HepG2 (cell line): ENCODE results near the gene TMEM14B. TPM values are rescaled to one million over a fixed set of nuclear protein-coding genes. Genes with fewer than 3 reads are reported as not detected.
A peak's percentile ranks its signal among the peaks of the same experiment; 100 is the strongest.

Experiments used
- ELF1 ChIP-seq: sonication (generic); formaldehyde crosslinking; IDR thresholded peaks from 2 replicates; pipeline ENCODE4 v1.4.0; 2020; ENCODE audit warnings: missing genetic modification reagents
- IKZF4 ChIP-seq: sonication (generic); formaldehyde crosslinking; IDR thresholded peaks from 2 replicates; pipeline ENCODE4 v1.5.1; 2020; ENCODE audit warnings: borderline replicate concordance, mild to moderate bottlenecking, low read depth, missing genetic modification reagents; ENCODE audit errors: not compliant biosample characterization
- KMT2A ChIP-seq: sonication (generic); formaldehyde crosslinking; IDR thresholded peaks from 2 replicates; pipeline ENCODE4 v1.4.0; 2020; ENCODE audit warnings: missing genetic modification reagents
- NFATC3 ChIP-seq: sonication (generic); formaldehyde crosslinking; IDR thresholded peaks from 2 replicates; pipeline ENCODE4 v1.5.1; 2020; ENCODE audit warnings: mild to moderate bottlenecking, missing genetic modification reagents
- PHF20 ChIP-seq: sonication (generic); formaldehyde crosslinking; IDR thresholded peaks from 2 replicates; pipeline ENCODE4 v1.5.0; 2020; ENCODE audit warnings: mild to moderate bottlenecking, missing genetic modification reagents
- TBP ChIP-seq: sonication (generic); formaldehyde crosslinking; IDR thresholded peaks from 2 replicates; pipeline ENCODE4 v1.5.0; 2020; ENCODE audit warnings: missing genetic modification reagents
- ZBTB7B ChIP-seq: sonication (generic); formaldehyde crosslinking; IDR thresholded peaks from 2 replicates; pipeline ENCODE4 v1.4.0; 2020; ENCODE audit warnings: missing genetic modification reagents
- ZNF160 ChIP-seq: sonication (generic); formaldehyde crosslinking; IDR thresholded peaks from 2 replicates; pipeline ENCODE4 v1.8.0; 2022; ENCODE audit warnings: mild to moderate bottlenecking, inconsistent platforms, missing genetic modification reagents
- polyA plus RNA-seq, 8 experiments: library from polyadenylated mRNA; depleted of rRNA in 3 of 8; stranded (reverse) in 7 of 8; unstranded in 1 of 8; fragments of >200 nt; fragmentation: Illumina TruSeq in 4 of 8; extraction: Trizol in 4 of 8; gene quantifications; 2 replicates each; pipeline versions ENCODE4 v1.2.1 to v1.2.3, GENCODE V29; 2011 to 2016; ENCODE audit warnings: low read depth in 4 of 8, missing spikeins in 1 of 8, mixed read lengths in 1 of 8; ENCODE audit not compliant: insufficient read depth in 1 of 8
- total RNA-seq, 5 experiments: library from RNA; depleted of rRNA; stranded (reverse); fragments of >200 nt; fragmentation: Illumina TruSeq; extraction: Trizol; gene quantifications; 2 replicates each; pipeline ENCODE4 v1.2.3, GENCODE V29; 2016; ENCODE audit warnings: low read depth in 1 of 5
- TF ChIP-seq, protein P1 (sequence below): sonication (generic); formaldehyde crosslinking; IDR thresholded peaks from 2 replicates; pipeline ENCODE4 v1.4.0; 2020; ENCODE audit warnings: missing genetic modification reagents, borderline replicate concordance
- TF ChIP-seq, protein P2 (sequence below): sonication (generic); formaldehyde crosslinking; IDR thresholded peaks from 2 replicates; pipeline ENCODE4 v1.4.0; 2020; ENCODE audit warnings: mild to moderate bottlenecking, missing genetic modification reagents
- TF ChIP-seq, protein P3 (sequence below): sonication (generic); formaldehyde crosslinking; IDR thresholded peaks from 2 replicates; pipeline ENCODE4 v1.4.0; 2020; ENCODE audit warnings: missing genetic modification reagents, borderline replicate concordance
- TF ChIP-seq, protein P4 (sequence below): sonication (generic); formaldehyde crosslinking; IDR thresholded peaks from 2 replicates; pipeline ENCODE4 v1.4.0; 2020; ENCODE audit warnings: missing genetic modification reagents
- TF ChIP-seq, protein P5 (sequence below): sonication (generic); formaldehyde crosslinking; IDR thresholded peaks from 2 replicates; pipeline ENCODE4 v1.4.0; 2020; ENCODE audit warnings: mild to moderate bottlenecking, missing genetic modification reagents

The TMEM14B gene
- total and polyA plus RNA-seq, 2 of the 13 experiments (the other 11 are each of a cell fraction or from before 2014, with no cell fraction given), result 133 to 200 TPM

DNA sequence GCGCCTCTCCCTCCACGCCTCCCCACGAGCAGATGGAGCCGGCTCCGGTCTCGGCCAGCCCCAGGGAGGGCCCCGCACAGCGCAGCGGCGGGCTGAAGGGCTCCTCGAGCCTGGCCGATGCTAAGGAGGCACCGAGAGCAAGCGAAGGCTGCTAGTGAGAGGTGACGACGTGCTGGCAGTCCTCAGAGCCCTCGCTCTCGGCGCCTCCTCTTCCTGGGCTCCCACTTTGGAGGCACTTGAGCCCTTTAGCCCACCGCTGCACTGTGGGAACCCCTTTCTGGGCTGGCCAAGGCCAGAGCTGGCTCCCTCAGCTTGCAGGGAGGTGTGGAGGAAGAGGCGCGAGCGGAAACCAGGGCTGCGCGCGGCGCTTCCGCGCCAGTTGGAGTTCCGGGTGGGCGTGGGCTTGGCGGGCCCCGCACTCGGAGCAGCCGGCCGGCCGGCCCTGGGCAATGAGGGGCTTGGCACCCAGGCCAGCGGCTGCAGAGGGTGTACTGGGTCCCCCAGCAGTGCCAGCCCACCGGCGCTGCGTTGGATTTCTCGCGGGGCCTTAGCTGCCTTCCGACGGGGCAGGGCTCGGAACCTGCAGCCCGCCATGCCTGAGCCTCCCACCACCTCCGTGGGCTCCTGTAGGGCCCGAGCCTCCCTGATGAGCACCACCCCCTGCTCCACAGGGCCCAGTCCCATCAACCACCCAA lies 27.2 kb upstream of the TMEM14B start (continued):
- TF ChIP-seq, protein P1, sequence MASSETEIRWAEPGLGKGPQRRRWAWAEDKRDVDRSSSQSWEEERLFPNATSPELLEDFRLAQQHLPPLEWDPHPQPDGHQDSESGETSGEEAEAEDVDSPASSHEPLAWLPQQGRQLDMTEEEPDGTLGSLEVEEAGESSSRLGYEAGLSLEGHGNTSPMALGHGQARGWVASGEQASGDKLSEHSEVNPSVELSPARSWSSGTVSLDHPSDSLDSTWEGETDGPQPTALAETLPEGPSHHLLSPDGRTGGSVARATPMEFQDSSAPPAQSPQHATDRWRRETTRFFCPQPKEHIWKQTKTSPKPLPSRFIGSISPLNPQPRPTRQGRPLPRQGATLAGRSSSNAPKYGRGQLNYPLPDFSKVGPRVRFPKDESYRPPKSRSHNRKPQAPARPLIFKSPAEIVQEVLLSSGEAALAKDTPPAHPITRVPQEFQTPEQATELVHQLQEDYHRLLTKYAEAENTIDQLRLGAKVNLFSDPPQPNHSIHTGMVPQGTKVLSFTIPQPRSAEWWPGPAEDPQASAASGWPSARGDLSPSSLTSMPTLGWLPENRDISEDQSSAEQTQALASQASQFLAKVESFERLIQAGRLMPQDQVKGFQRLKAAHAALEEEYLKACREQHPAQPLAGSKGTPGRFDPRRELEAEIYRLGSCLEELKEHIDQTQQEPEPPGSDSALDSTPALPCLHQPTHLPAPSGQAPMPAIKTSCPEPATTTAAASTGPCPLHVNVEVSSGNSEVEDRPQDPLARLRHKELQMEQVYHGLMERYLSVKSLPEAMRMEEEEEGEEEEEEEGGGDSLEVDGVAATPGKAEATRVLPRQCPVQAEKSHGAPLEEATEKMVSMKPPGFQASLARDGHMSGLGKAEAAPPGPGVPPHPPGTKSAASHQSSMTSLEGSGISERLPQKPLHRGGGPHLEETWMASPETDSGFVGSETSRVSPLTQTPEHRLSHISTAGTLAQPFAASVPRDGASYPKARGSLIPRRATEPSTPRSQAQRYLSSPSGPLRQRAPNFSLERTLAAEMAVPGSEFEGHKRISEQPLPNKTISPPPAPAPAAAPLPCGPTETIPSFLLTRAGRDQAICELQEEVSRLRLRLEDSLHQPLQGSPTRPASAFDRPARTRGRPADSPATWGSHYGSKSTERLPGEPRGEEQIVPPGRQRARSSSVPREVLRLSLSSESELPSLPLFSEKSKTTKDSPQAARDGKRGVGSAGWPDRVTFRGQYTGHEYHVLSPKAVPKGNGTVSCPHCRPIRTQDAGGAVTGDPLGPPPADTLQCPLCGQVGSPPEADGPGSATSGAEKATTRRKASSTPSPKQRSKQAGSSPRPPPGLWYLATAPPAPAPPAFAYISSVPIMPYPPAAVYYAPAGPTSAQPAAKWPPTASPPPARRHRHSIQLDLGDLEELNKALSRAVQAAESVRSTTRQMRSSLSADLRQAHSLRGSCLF (CRISPR knock-in tag), result no peak; the same call in 1 of the 2 replicates
- TF ChIP-seq TBP (CRISPR knock-in tag) (0 out of 2 replicates have a peak, but pooled peaks have one; percentile 49), ZBTB7B (peak; percentile 43; the same call in 1 of the 2 replicates), PHF20 (CRISPR knock-in tag) (peak; percentile 47; the same call in 1 of the 2 replicates), NFATC3 (CRISPR knock-in tag) (no peak), KMT2A (no peak), ZNF160 (CRISPR knock-in tag) (peak; percentile 77), ELF1 (CRISPR knock-in tag) (peak; percentile 61), IKZF4 (CRISPR knock-in tag) (no peak)
- TF ChIP-seq, protein P2, sequence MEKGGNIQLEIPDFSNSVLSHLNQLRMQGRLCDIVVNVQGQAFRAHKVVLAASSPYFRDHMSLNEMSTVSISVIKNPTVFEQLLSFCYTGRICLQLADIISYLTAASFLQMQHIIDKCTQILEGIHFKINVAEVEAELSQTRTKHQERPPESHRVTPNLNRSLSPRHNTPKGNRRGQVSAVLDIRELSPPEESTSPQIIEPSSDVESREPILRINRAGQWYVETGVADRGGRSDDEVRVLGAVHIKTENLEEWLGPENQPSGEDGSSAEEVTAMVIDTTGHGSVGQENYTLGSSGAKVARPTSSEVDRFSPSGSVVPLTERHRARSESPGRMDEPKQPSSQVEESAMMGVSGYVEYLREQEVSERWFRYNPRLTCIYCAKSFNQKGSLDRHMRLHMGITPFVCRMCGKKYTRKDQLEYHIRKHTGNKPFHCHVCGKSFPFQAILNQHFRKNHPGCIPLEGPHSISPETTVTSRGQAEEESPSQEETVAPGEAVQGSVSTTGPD (CRISPR knock-in tag), result no peak
- TF ChIP-seq, protein P3, sequence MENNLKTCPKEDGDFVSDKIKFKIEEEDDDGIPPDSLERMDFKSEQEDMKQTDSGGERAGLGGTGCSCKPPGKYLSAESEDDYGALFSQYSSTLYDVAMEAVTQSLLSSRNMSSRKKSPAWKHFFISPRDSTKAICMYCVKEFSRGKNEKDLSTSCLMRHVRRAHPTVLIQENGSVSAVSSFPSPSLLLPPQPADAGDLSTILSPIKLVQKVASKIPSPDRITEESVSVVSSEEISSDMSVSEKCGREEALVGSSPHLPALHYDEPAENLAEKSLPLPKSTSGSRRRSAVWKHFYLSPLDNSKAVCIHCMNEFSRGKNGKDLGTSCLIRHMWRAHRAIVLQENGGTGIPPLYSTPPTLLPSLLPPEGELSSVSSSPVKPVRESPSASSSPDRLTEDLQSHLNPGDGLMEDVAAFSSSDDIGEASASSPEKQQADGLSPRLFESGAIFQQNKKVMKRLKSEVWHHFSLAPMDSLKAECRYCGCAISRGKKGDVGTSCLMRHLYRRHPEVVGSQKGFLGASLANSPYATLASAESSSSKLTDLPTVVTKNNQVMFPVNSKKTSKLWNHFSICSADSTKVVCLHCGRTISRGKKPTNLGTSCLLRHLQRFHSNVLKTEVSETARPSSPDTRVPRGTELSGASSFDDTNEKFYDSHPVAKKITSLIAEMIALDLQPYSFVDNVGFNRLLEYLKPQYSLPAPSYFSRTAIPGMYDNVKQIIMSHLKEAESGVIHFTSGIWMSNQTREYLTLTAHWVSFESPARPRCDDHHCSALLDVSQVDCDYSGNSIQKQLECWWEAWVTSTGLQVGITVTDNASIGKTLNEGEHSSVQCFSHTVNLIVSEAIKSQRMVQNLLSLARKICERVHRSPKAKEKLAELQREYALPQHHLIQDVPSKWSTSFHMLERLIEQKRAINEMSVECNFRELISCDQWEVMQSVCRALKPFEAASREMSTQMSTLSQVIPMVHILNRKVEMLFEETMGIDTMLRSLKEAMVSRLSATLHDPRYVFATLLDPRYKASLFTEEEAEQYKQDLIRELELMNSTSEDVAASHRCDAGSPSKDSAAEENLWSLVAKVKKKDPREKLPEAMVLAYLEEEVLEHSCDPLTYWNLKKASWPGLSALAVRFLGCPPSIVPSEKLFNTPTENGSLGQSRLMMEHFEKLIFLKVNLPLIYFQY (CRISPR knock-in tag), result no peak
- TF ChIP-seq, protein P4, sequence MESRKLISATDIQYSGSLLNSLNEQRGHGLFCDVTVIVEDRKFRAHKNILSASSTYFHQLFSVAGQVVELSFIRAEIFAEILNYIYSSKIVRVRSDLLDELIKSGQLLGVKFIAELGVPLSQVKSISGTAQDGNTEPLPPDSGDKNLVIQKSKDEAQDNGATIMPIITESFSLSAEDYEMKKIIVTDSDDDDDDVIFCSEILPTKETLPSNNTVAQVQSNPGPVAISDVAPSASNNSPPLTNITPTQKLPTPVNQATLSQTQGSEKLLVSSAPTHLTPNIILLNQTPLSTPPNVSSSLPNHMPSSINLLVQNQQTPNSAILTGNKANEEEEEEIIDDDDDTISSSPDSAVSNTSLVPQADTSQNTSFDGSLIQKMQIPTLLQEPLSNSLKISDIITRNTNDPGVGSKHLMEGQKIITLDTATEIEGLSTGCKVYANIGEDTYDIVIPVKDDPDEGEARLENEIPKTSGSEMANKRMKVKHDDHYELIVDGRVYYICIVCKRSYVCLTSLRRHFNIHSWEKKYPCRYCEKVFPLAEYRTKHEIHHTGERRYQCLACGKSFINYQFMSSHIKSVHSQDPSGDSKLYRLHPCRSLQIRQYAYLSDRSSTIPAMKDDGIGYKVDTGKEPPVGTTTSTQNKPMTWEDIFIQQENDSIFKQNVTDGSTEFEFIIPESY, result no peak
- TF ChIP-seq, protein P5, sequence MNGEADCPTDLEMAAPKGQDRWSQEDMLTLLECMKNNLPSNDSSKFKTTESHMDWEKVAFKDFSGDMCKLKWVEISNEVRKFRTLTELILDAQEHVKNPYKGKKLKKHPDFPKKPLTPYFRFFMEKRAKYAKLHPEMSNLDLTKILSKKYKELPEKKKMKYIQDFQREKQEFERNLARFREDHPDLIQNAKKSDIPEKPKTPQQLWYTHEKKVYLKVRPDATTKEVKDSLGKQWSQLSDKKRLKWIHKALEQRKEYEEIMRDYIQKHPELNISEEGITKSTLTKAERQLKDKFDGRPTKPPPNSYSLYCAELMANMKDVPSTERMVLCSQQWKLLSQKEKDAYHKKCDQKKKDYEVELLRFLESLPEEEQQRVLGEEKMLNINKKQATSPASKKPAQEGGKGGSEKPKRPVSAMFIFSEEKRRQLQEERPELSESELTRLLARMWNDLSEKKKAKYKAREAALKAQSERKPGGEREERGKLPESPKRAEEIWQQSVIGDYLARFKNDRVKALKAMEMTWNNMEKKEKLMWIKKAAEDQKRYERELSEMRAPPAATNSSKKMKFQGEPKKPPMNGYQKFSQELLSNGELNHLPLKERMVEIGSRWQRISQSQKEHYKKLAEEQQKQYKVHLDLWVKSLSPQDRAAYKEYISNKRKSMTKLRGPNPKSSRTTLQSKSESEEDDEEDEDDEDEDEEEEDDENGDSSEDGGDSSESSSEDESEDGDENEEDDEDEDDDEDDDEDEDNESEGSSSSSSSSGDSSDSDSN (CRISPR knock-in tag), result peak; percentile 88
